Stomach (tissue), 9 donors: ENCODE results near the gene ANXA9. TPM values are rescaled to one million over a fixed set of nuclear protein-coding genes. Genes with fewer than 3 reads are reported as not detected.

Experiments
- DNase-seq, 2 donors: peaks; one replicate each; pipeline versions ENCODE4 v3.0.0 to v3.0.0-alpha.2; 2013 to 2019
- H3K27ac ChIP-seq, 5 donors: fragments of 200-600 bp in 4 of 5; sonication (generic) in 4 of 5; one replicate each; pipeline ENCODE4 v1.5.1; 2013 to 2019; ENCODE audit warnings: mild to moderate bottlenecking in 1 of 5, moderate library complexity in 1 of 5
- H3K27me3 ChIP-seq, 3 donors: fragments of 200-600 bp; sonication (generic); one replicate each; pipeline ENCODE4 v1.5.1; 2017 to 2019; ENCODE audit warnings: mixed run types in 1 of 3
- H3K36me3 ChIP-seq, 4 donors: fragments of 200-600 bp; sonication (generic); 1 replicate in 3 of 4; 2 replicates in 1 of 4; pipeline ENCODE4 v1.5.1; 2016 to 2019
- H3K4me1 ChIP-seq, 4 donors: fragments of 200-600 bp; sonication (generic); one replicate each; pipeline ENCODE4 v1.5.1; 2016 to 2019
- H3K4me3 ChIP-seq, 4 donors: fragments of 200-600 bp; sonication (generic) in 3 of 4; one replicate each; pipeline ENCODE4 v1.5.1; 2016 to 2019; ENCODE audit warnings: mild to moderate bottlenecking in 1 of 4
- H3K9me3 ChIP-seq, 4 donors: fragments of 200-600 bp; sonication (generic); one replicate each; pipeline ENCODE4 v1.5.1; 2016 to 2019
- CTCF ChIP-seq, 7 experiments: fragments of 450-650 bp in 4 of 7; fragments of 200-600 bp in 3 of 7; sonication (generic) in 3 of 7; IDR thresholded peaks; one replicate each; pipeline ENCODE4 v1.5.1; 2016 to 2019; ENCODE audit warnings: antibody characterized with exemption in 7 of 7, control low read depth in 2 of 7, mild to moderate bottlenecking in 1 of 7
- EP300 ChIP-seq: sonication (generic); formaldehyde crosslinking; IDR thresholded peaks from one replicate; pipeline ENCODE4 v1.6.1; 2017; ENCODE audit warnings: antibody characterized with exemption
- POLR2A ChIP-seq, 4 donors: fragments of 450-650 bp; IDR thresholded peaks; one replicate each; pipeline ENCODE4 v1.6.1; 2016; ENCODE audit warnings: antibody characterized with exemption in 4 of 4, control low read depth in 2 of 4, mild to moderate bottlenecking in 1 of 4, moderate library complexity in 1 of 4
- POLR2AphosphoS5 ChIP-seq, 3 donors: sonication (generic); formaldehyde crosslinking; IDR thresholded peaks; one replicate each; pipeline ENCODE4 v1.6.1; 2016; ENCODE audit warnings: antibody characterized with exemption in 3 of 3
- WGBS, 5 donors: extraction: QIAGEN DNeasy Blood & Tissue Kit in 3 of 5; methylation state at CpG; one replicate each; pipeline versions ENCODE4 v1.1.5 to v1.1.7; 2013 to 2018; 5-methylcytosine and 5-hydroxymethylcytosine counted together
- intact Hi-C: fragments of 100-400 bp; cut with DNase I; formaldehyde crosslinking; loops from one replicate; pipeline ENCODE4 v1.15.1; 2023; ENCODE audit warnings: low total_unique reads
- polyA plus RNA-seq, 3 donors: library from polyadenylated mRNA; stranded (reverse); fragments of 200-250 nt; gene quantifications; one replicate each; pipeline ENCODE4 v1.2.3, GENCODE V29; 2013
- total RNA-seq, 5 donors: library from RNA; depleted of rRNA; stranded (reverse); fragments of >200 nt; gene quantifications; one replicate each; pipeline versions ENCODE4 v1.1.0 to v1.2.3, GENCODE V29; 2014 to 2016
- donor health status: healthy with polysubstance abuse.
- donor health status: Bipolar disorder and iron deficiency.
- donor health status: healthy.

Gene ANXA9
- total and polyA plus RNA-seq, 8 donors = 0.44 to 0.63 (median 0.46) TPM; not detected in 5

GRCh38 chr1:150997949-150998348 is 15.9 kb downstream of the ANXA9 start:
- TF ChIP-seq POLR2A (IDR thresholded peaks at IDR 0.05) = no peak
- TF ChIP-seq POLR2AphosphoS5 (IDR thresholded peaks at IDR 0.05) = no peak
- no peak for TF ChIP-seq CTCF (IDR thresholded peaks at IDR 0.05)
- TF ChIP-seq EP300 = no peak
- peaks cover 33 to 72% (median 61%) of the 10 kb centered on the region in 4 donors for H3K36me3 ChIP-seq
- H3K4me1 ChIP-seq = peaks cover under 1 to 36% (median 17%) of the 10 kb centered on the region in 4 donors
- intact Hi-C loops = no loop called here
- no peak overlapping the region for H3K27ac ChIP-seq
- H3K9me3 ChIP-seq = no peaks in the 10 kb centered on the region
- H3K4me3 ChIP-seq = no peak overlapping the region
- 53 to 70% (median 62%) methylated on average over 5 of the region's 5 CpGs for WGBS, 5 donors
- DNase-seq = no peak
- no peaks in the 10 kb centered on the region for H3K27me3 ChIP-seq

- no peak overlapping the region for H3K4me3 ChIP-seq
- no peaks in the 10 kb centered on the region for H3K9me3 ChIP-seq
- TF ChIP-seq POLR2AphosphoS5 (IDR thresholded peaks at IDR 0.05) (no peak), POLR2A (IDR thresholded peaks at IDR 0.05) (no peak), EP300 (no peak), CTCF (IDR thresholded peaks at IDR 0.05) (no peak)
- H3K36me3 ChIP-seq = peaks cover 33 to 72% (median 61%) of the 10 kb centered on the region in 4 donors
- WGBS, 5 donors = 70 to 80% (median 78%) methylated on average over 14 to 17 of the region's 17 CpGs
- DNase-seq = no peak
- no peak overlapping the region for H3K27ac ChIP-seq
- H3K27me3 ChIP-seq = no peaks in the 10 kb centered on the region
- intact Hi-C loops = no loop called here
- H3K4me1 ChIP-seq = peaks cover 13 to 48% (median 29%) of the 10 kb centered on the region in 4 donors
These were observed 17.1 kb downstream of the ANXA9 start for GRCh38 chr1:150999051-150999674.

- intact Hi-C loops = no loop called here
- Histone ChIP-seq H3K9me3 (no peaks in the 10 kb centered on the region), H3K36me3 (peaks cover 33 to 70% (median 61%) of the 10 kb centered on the region in 4 donors), H3K27me3 (no peaks in the 10 kb centered on the region), H3K27ac (no peak overlapping the region), H3K4me3 (no peak overlapping the region), H3K4me1 (peaks cover 16 to 56% (median 36%) of the 10 kb centered on the region in 4 donors)
- TF ChIP-seq POLR2AphosphoS5 (IDR thresholded peaks at IDR 0.05) (no peak), EP300 (no peak), CTCF (IDR thresholded peaks at IDR 0.05) (no peak), POLR2A (IDR thresholded peaks at IDR 0.05) (no peak)
- 87 to 98% (median 94%) methylated on average over 2 of the region's 2 CpGs for WGBS, 5 donors
- no peak for DNase-seq
These were observed 17.8 kb downstream of the ANXA9 start for GRCh38 chr1:150999926-151000325.

GRCh38 chr1:151000408-151000807 is 18.3 kb downstream of the ANXA9 start:
- 89 to 96% (median 92%) methylated on average over 3 of the region's 3 CpGs for WGBS, 5 donors
- Histone ChIP-seq H3K36me3 (peaks cover 33 to 66% (median 61%) of the 10 kb centered on the region in 4 donors), H3K4me1 (peaks cover 16 to 58% (median 40%) of the 10 kb centered on the region in 4 donors), H3K4me3 (no peak overlapping the region), H3K27me3 (no peaks in the 10 kb centered on the region), H3K27ac (no peak overlapping the region), H3K9me3 (no peaks in the 10 kb centered on the region)
- no peak for TF ChIP-seq CTCF (IDR thresholded peaks at IDR 0.05)
- no peak for TF ChIP-seq POLR2AphosphoS5 (IDR thresholded peaks at IDR 0.05)
- TF ChIP-seq POLR2A (IDR thresholded peaks at IDR 0.05) = no peak
- intact Hi-C loops = no loop called here
- DNase-seq = no peak
